ENCODE data around the gene GRM8.

GRM8 gene

DNA sequence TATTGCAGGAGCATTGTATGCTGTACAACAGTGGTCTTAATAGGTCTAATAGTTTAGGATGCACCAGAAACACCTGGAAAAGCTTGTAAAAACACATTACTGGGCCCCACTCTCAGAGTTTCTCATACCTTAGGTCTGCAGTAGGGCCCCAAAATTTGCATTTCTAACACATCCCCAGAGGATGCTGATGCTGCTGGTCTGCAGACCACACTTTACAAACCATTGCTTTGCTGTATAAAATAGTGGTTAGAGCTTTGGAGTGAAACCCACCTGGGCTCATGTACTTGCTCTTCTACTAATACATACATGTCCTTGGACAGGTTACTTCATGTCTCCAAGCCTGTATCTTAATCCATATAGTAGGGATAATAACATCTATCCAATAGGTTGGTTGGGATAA, 279.7 kb downstream of the GRM8 start:
- ATAC-seq (ENCODE audit: insufficient read depth, low read depth), result no peak
- no peaks in the 10 kb centered on the region for H3K36me3 ChIP-seq (ENCODE audit: insufficient read depth, low read length)
- no peaks in the 10 kb centered on the region for H3K9me3 ChIP-seq (ENCODE audit: insufficient read depth, low read length, severe bottlenecking)
- H4K20me1 ChIP-seq (ENCODE audit: insufficient read depth, low read length), result no peaks in the 10 kb centered on the region
- no peak for TF ChIP-seq EZH2 (IDR thresholded peaks at IDR 0.05; ENCODE audit: borderline replicate concordance, low read depth, low read length, severe bottlenecking)
- TF ChIP-seq, protein P1, sequence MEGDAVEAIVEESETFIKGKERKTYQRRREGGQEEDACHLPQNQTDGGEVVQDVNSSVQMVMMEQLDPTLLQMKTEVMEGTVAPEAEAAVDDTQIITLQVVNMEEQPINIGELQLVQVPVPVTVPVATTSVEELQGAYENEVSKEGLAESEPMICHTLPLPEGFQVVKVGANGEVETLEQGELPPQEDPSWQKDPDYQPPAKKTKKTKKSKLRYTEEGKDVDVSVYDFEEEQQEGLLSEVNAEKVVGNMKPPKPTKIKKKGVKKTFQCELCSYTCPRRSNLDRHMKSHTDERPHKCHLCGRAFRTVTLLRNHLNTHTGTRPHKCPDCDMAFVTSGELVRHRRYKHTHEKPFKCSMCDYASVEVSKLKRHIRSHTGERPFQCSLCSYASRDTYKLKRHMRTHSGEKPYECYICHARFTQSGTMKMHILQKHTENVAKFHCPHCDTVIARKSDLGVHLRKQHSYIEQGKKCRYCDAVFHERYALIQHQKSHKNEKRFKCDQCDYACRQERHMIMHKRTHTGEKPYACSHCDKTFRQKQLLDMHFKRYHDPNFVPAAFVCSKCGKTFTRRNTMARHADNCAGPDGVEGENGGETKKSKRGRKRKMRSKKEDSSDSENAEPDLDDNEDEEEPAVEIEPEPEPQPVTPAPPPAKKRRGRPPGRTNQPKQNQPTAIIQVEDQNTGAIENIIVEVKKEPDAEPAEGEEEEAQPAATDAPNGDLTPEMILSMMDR (IDR thresholded peaks at IDR 0.05; ENCODE audit: borderline replicate concordance, extremely low read depth, low read length, poor library complexity, severe bottlenecking), result no peak
- H3K9ac ChIP-seq (ENCODE audit: low read depth, low read length), result no peak overlapping the region
- H3K27ac ChIP-seq (ENCODE audit: low read length), result no peak overlapping the region
- no peak overlapping the region for H2AFZ ChIP-seq (ENCODE audit: low read depth, low read length)
- H3K27me3 ChIP-seq (ENCODE audit: insufficient read depth, low read length, poor library complexity), result no peaks in the 10 kb centered on the region
- H3K4me1 ChIP-seq (ENCODE audit: insufficient read depth, low read length), result no peaks in the 10 kb centered on the region
- H3K4me2 ChIP-seq (ENCODE audit: insufficient read depth, low read length), result no peak overlapping the region
- no peak overlapping the region for H3K4me3 ChIP-seq (ENCODE audit: low read depth in 1 of 2, low read length in 2 of 2)
- no peak for DNase-seq
- no peaks in the 10 kb centered on the region for H3K79me2 ChIP-seq (ENCODE audit: insufficient read depth, low read length)

DNA sequence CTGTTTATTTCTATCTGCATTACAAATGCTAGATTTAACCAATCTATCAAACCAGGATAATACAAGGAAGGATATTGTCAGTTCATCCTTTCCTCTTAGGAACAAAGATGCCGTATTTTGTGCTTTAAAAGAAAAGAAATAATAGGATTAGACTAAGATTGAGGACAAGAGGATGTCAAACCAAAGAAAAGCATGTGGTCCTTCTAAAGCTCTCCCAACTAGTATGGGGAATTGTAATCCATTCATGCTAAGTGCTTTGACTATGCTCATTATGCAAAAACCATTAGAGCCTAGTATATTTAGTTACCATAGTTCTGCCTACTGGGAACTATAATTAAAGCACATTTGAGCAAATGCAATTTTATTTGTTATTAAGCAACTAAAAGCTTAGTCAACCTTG, 280.2 kb downstream of the GRM8 start:
- Histone ChIP-seq H3K27ac (ENCODE audit: low read length) (no peak overlapping the region), H3K9me3 (ENCODE audit: insufficient read depth, low read length, severe bottlenecking) (no peaks in the 10 kb centered on the region), H3K4me3 (ENCODE audit: low read depth in 1 of 2, low read length in 2 of 2) (no peak overlapping the region), H3K27me3 (ENCODE audit: insufficient read depth, low read length, poor library complexity) (no peaks in the 10 kb centered on the region), H3K79me2 (ENCODE audit: insufficient read depth, low read length) (no peaks in the 10 kb centered on the region), H3K9ac (ENCODE audit: low read depth, low read length) (no peak overlapping the region), H3K4me1 (ENCODE audit: insufficient read depth, low read length) (no peaks in the 10 kb centered on the region), H2AFZ (ENCODE audit: low read depth, low read length) (no peak overlapping the region), H3K36me3 (ENCODE audit: insufficient read depth, low read length) (no peaks in the 10 kb centered on the region), H3K4me2 (ENCODE audit: insufficient read depth, low read length) (no peak overlapping the region), H4K20me1 (ENCODE audit: insufficient read depth, low read length) (no peaks in the 10 kb centered on the region)
- DNase-seq (no peak), ATAC-seq (ENCODE audit: insufficient read depth, low read depth) (no peak)
- TF ChIP-seq, protein P1 (IDR thresholded peaks at IDR 0.05; ENCODE audit: borderline replicate concordance, extremely low read depth, low read length, poor library complexity, severe bottlenecking), result no peak
- TF ChIP-seq EZH2 (IDR thresholded peaks at IDR 0.05; ENCODE audit: borderline replicate concordance, low read depth, low read length, severe bottlenecking), result no peak

DNA sequence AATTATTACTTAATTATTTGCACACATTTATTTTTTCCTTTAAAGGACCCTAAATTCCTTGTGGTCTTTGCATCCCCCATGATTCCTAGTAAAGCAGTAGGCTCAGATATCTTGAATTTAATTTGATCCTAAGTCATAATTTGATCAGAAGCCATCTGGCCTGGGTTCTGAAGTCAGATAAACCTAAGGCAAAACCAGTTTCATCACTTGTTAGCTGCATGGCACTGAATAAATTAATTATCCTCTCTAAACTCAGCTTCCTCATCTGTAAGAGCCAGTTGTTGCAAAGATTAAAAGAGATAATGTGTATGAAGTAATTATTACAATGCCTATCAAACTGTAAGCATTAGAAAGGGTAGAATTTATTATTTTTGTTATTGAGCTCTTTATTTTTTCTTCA, 293.1 kb downstream of the GRM8 start:
- Histone ChIP-seq H3K27me3 (ENCODE audit: insufficient read depth, low read length, poor library complexity) (no peaks in the 10 kb centered on the region), H3K9ac (ENCODE audit: low read depth, low read length) (no peak overlapping the region), H3K4me1 (ENCODE audit: insufficient read depth, low read length) (no peaks in the 10 kb centered on the region), H4K20me1 (ENCODE audit: insufficient read depth, low read length) (no peaks in the 10 kb centered on the region), H3K27ac (ENCODE audit: low read length) (no peak overlapping the region), H2AFZ (ENCODE audit: low read depth, low read length) (no peak overlapping the region), H3K4me3 (ENCODE audit: low read depth in 1 of 2, low read length in 2 of 2) (no peak overlapping the region), H3K36me3 (ENCODE audit: insufficient read depth, low read length) (no peaks in the 10 kb centered on the region), H3K79me2 (ENCODE audit: insufficient read depth, low read length) (no peaks in the 10 kb centered on the region), H3K9me3 (ENCODE audit: insufficient read depth, low read length, severe bottlenecking) (peaks cover 6% of the 10 kb centered on the region), H3K4me2 (ENCODE audit: insufficient read depth, low read length) (no peak overlapping the region)
- DNase-seq (no peak), ATAC-seq (ENCODE audit: insufficient read depth, low read depth) (no peak)
- TF ChIP-seq EZH2 (IDR thresholded peaks at IDR 0.05; ENCODE audit: borderline replicate concordance, low read depth, low read length, severe bottlenecking), result no peak
- TF ChIP-seq, protein P1 (IDR thresholded peaks at IDR 0.05; ENCODE audit: borderline replicate concordance, extremely low read depth, low read length, poor library complexity, severe bottlenecking), result no peak

DNA sequence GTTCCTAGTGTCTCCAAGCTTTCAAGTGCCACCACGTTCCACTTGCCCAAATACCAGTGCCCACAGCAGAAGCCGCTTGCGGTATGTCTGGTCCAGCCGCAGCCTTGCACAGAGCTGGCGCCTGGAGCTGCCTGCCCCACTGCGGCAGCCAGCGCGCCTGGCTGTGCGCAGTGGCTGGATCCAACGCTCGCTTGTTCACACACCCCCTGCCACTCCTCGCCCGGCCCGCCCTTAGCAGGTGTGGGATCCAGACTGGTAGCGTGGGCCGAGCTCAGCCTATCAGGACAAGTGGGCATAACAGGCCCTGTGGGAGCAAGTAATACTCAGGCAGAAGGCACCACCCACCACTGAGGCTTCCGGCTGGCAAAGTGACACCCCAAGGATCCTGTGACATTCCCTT, 294.4 kb downstream of the GRM8 start:
- H3K79me2 ChIP-seq (ENCODE audit: insufficient read depth, low read length), result no peaks in the 10 kb centered on the region
- no peak overlapping the region for H3K27ac ChIP-seq (ENCODE audit: low read length)
- H3K4me2 ChIP-seq (ENCODE audit: insufficient read depth, low read length), result no peak overlapping the region
- H2AFZ ChIP-seq (ENCODE audit: low read depth, low read length), result no peak overlapping the region
- peaks cover 6% of the 10 kb centered on the region for H3K9me3 ChIP-seq (ENCODE audit: insufficient read depth, low read length, severe bottlenecking)
- H3K9ac ChIP-seq (ENCODE audit: low read depth, low read length), result no peak overlapping the region
- H3K27me3 ChIP-seq (ENCODE audit: insufficient read depth, low read length, poor library complexity), result no peaks in the 10 kb centered on the region
- DNase-seq (no peak), ATAC-seq (ENCODE audit: insufficient read depth, low read depth) (no peak)
- no peaks in the 10 kb centered on the region for H3K36me3 ChIP-seq (ENCODE audit: insufficient read depth, low read length)
- no peaks in the 10 kb centered on the region for H3K4me1 ChIP-seq (ENCODE audit: insufficient read depth, low read length)
- TF ChIP-seq, protein P1 (IDR thresholded peaks at IDR 0.05; ENCODE audit: borderline replicate concordance, extremely low read depth, low read length, poor library complexity, severe bottlenecking), result no peak
- no peak for TF ChIP-seq EZH2 (IDR thresholded peaks at IDR 0.05; ENCODE audit: borderline replicate concordance, low read depth, low read length, severe bottlenecking)
- no peak overlapping the region for H3K4me3 ChIP-seq (ENCODE audit: low read depth in 1 of 2, low read length in 2 of 2)
- H4K20me1 ChIP-seq (ENCODE audit: insufficient read depth, low read length), result no peaks in the 10 kb centered on the region

All from DND-41 (cell line).